ENCODE measurements around the gene PTPRS. TPM values are rescaled to one million over a fixed set of nuclear protein-coding genes. Genes with fewer than 3 reads are reported as not detected.
A peak's percentile ranks its signal among the peaks of the same experiment; 100 is the strongest.

PTPRS gene
- total and polyA plus RNA-seq, 9 of the 15 experiments (the other 6 are each of a cell fraction or from before 2014, with no cell fraction given) = 1.1 to 49.4 (median 14.1) TPM

DNA sequence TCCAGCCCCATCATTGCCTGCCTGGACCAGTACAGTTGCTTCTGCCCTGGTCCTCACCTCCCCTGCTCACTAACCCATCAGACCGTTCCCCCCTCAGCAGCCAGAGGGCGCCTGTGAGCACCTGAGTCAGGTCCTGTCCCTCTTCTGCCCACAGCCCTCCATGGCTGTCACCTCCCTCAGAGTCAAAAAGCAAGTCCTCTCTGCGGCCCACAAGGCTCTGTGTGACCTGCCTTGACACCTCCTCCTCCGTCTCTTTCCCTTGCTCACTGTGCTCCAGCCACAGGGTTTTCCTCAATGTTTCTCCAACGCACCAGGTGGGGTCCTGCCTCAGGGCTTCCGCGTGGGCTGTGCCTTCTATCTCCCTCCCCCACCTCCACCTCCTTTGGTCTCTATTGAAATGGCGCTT lies 29.4 kb upstream of the PTPRS start (continued):
- TF ChIP-seq MED1 (CRISPR knock-in tag; IDR thresholded peaks at IDR 0.05; ENCODE audit: borderline replicate concordance) = no peak
- no peak for TF ChIP-seq ZNF174 (CRISPR knock-in tag; IDR thresholded peaks at IDR 0.05)
- no peak for TF ChIP-seq ZKSCAN1 (IDR thresholded peaks at IDR 0.05; ENCODE audit: low read depth, low read length)
- TF ChIP-seq, protein P1, sequence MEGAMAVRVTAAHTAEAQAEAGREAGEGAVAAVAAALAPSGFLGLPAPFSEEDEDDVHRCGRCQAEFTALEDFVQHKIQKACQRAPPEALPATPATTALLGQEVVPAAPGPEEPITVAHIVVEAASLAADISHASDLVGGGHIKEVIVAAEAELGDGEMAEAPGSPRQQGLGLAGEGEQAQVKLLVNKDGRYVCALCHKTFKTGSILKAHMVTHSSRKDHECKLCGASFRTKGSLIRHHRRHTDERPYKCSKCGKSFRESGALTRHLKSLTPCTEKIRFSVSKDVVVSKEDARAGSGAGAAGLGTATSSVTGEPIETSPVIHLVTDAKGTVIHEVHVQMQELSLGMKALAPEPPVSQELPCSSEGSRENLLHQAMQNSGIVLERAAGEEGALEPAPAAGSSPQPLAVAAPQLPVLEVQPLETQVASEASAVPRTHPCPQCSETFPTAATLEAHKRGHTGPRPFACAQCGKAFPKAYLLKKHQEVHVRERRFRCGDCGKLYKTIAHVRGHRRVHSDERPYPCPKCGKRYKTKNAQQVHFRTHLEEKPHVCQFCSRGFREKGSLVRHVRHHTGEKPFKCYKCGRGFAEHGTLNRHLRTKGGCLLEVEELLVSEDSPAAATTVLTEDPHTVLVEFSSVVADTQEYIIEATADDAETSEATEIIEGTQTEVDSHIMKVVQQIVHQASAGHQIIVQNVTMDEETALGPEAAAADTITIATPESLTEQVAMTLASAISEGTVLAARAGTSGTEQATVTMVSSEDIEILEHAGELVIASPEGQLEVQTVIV (CRISPR knock-in tag; IDR thresholded peaks at IDR 0.05; ENCODE audit: borderline replicate concordance) = no peak
- no peak for TF ChIP-seq ERF (CRISPR knock-in tag; IDR thresholded peaks at IDR 0.05)
- no peak for TF ChIP-seq ZNF263 (CRISPR knock-in tag; IDR thresholded peaks at IDR 0.05; ENCODE audit: borderline replicate concordance)
- TF ChIP-seq, protein P2, sequence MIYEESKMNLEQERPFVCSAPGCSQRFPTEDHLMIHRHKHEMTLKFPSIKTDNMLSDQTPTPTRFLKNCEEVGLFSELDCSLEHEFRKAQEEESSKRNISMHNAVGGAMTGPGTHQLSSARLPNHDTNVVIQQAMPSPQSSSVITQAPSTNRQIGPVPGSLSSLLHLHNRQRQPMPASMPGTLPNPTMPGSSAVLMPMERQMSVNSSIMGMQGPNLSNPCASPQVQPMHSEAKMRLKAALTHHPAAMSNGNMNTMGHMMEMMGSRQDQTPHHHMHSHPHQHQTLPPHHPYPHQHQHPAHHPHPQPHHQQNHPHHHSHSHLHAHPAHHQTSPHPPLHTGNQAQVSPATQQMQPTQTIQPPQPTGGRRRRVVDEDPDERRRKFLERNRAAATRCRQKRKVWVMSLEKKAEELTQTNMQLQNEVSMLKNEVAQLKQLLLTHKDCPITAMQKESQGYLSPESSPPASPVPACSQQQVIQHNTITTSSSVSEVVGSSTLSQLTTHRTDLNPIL (CRISPR knock-in tag; IDR thresholded peaks at IDR 0.05) = no peak
- no peak for TF ChIP-seq FIP1L1 (IDR thresholded peaks at IDR 0.05; ENCODE audit: low read depth, low read length, poor library complexity, severe bottlenecking)
- no peak for TF ChIP-seq DNMT1 (IDR thresholded peaks at IDR 0.05)
- no peak for TF ChIP-seq ZFX (CRISPR knock-in tag; IDR thresholded peaks at IDR 0.05)
- TF ChIP-seq ZNF124 (CRISPR knock-in tag; IDR thresholded peaks at IDR 0.05) = no peak
- no peak for TF ChIP-seq IRF2 (CRISPR knock-in tag; IDR thresholded peaks at IDR 0.05)
- TF ChIP-seq NR3C1 (CRISPR knock-in tag; IDR thresholded peaks at IDR 0.05) = no peak
- no peak for TF ChIP-seq MAZ (CRISPR knock-in tag; conservative IDR thresholded peaks at IDR 0.05 in 1 of 2, IDR thresholded peaks at IDR 0.05 in 1 of 2)
- TF ChIP-seq SMC3 (conservative IDR thresholded peaks at IDR 0.05; ENCODE audit: insufficient read depth, low read depth, low read length) = peak; percentile 86
- no peak for TF ChIP-seq MECOM (CRISPR knock-in tag; IDR thresholded peaks at IDR 0.05)
- TF ChIP-seq, protein P3, sequence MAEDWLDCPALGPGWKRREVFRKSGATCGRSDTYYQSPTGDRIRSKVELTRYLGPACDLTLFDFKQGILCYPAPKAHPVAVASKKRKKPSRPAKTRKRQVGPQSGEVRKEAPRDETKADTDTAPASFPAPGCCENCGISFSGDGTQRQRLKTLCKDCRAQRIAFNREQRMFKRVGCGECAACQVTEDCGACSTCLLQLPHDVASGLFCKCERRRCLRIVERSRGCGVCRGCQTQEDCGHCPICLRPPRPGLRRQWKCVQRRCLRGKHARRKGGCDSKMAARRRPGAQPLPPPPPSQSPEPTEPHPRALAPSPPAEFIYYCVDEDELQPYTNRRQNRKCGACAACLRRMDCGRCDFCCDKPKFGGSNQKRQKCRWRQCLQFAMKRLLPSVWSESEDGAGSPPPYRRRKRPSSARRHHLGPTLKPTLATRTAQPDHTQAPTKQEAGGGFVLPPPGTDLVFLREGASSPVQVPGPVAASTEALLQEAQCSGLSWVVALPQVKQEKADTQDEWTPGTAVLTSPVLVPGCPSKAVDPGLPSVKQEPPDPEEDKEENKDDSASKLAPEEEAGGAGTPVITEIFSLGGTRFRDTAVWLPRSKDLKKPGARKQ (CRISPR knock-in tag; IDR thresholded peaks at IDR 0.05) = no peak
- TF ChIP-seq, protein P4, sequence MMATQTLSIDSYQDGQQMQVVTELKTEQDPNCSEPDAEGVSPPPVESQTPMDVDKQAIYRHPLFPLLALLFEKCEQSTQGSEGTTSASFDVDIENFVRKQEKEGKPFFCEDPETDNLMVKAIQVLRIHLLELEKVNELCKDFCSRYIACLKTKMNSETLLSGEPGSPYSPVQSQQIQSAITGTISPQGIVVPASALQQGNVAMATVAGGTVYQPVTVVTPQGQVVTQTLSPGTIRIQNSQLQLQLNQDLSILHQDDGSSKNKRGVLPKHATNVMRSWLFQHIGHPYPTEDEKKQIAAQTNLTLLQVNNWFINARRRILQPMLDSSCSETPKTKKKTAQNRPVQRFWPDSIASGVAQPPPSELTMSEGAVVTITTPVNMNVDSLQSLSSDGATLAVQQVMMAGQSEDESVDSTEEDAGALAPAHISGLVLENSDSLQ (IDR thresholded peaks at IDR 0.05) = peak; percentile 51
- TF ChIP-seq, protein P5, sequence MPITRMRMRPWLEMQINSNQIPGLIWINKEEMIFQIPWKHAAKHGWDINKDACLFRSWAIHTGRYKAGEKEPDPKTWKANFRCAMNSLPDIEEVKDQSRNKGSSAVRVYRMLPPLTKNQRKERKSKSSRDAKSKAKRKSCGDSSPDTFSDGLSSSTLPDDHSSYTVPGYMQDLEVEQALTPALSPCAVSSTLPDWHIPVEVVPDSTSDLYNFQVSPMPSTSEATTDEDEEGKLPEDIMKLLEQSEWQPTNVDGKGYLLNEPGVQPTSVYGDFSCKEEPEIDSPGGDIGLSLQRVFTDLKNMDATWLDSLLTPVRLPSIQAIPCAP (CRISPR knock-in tag; IDR thresholded peaks at IDR 0.05; ENCODE audit: borderline replicate concordance) = no peak
- TF ChIP-seq TAL1 (IDR thresholded peaks at IDR 0.05) = no peak
- no peak for TF ChIP-seq SMARCE1 (IDR thresholded peaks at IDR 0.05)
- TF ChIP-seq ZNF347 (CRISPR knock-in tag; IDR thresholded peaks at IDR 0.05; ENCODE audit: low read depth) = no peak
- TF ChIP-seq KHSRP (IDR thresholded peaks at IDR 0.05) = no peak

All from K562 (cell line).